Panc1 (cell line): ENCODE results near the gene ZCCHC2. TPM values are rescaled to one million over a fixed set of nuclear protein-coding genes. Genes with fewer than 3 reads are reported as not detected.

ENCODE experiments used
- ATAC-seq: fragments of 200-7000 bp; cut with Tn5 transposase; 2 replicates; pipeline ENCODE4 v1.9.1; 2020; ENCODE audit warnings: mild to moderate bottlenecking, moderate library complexity
- BruUV-seq: library from RNA; stranded (reverse); fragments of 400-500 nt; replicated peaks from 2 replicates; lab custom pipeline; 2021; lab: Mats Ljungman, UMichigan
- CTCF ChIA-PET: fragments of 300-600 bp; sonication (Branson Sonifier 250); formaldehyde crosslinking; loops from one replicate; lab custom pipeline; 2022; ENCODE audit warnings: antibody characterized with exemption; lab: Charles Lee
- POLR2A ChIA-PET: fragments of 300-600 bp; sonication (Branson Sonifier 250); formaldehyde crosslinking; loops from one replicate; lab custom pipeline; 2022; ENCODE audit warnings: antibody characterized with exemption; lab: Charles Lee
- DNase-seq: peaks from one replicate; pipeline ENCODE4 v3.0.0-alpha.2; 2010; ENCODE audit warnings: low read depth, low spot score
- H3K27ac ChIP-seq: 2 replicates; pipeline ENCODE4 v1.5.1; 2011; ENCODE audit warnings: mild to moderate bottlenecking, low read length, inconsistent platforms
- H3K27me3 ChIP-seq: fragments of 200-500 bp; sonication (Bioruptor generic); 2 replicates; pipeline ENCODE4 v1.6.0; 2014; ENCODE audit warnings: low read length, inconsistent platforms; ENCODE audit not compliant: control insufficient read depth, insufficient read depth
- H3K36me3 ChIP-seq: fragments of 200-500 bp; sonication (Bioruptor generic); 2 replicates; pipeline ENCODE4 v1.5.1; 2014; ENCODE audit warnings: inconsistent platforms, mild to moderate bottlenecking, low read length, moderate library complexity; ENCODE audit not compliant: control insufficient read depth, insufficient read depth
- H3K4me1 ChIP-seq: 2 replicates; pipeline ENCODE4 v1.5.1; 2011; ENCODE audit warnings: inconsistent platforms, mild to moderate bottlenecking, low read length, moderate library complexity; ENCODE audit not compliant: control insufficient read depth, insufficient read depth
- H3K4me3 ChIP-seq, 2 experiments: 2 replicates each; pipeline ENCODE4 v1.5.1; 2011 to 2012; ENCODE audit warnings: low read depth in 2 of 2, low read length in 2 of 2, mild to moderate bottlenecking in 2 of 2, inconsistent platforms in 1 of 2, moderate library complexity in 1 of 2
- H3K9me3 ChIP-seq: fragments of 200-500 bp; sonication (Bioruptor generic); 2 replicates; pipeline ENCODE4 v1.5.1; 2014; ENCODE audit warnings: low read depth, mild to moderate bottlenecking, inconsistent platforms, low read length, moderate library complexity; ENCODE audit not compliant: control insufficient read depth, insufficient read depth
- CTCF ChIP-seq: fragments of 450-650 bp; IDR thresholded peaks from 2 replicates; pipeline ENCODE4 v1.5.1; 2017; ENCODE audit warnings: mild to moderate bottlenecking
- POLR2AphosphoS5 ChIP-seq: IDR thresholded peaks from 2 replicates; pipeline ENCODE4 v1.6.1; 2012; ENCODE audit warnings: mild to moderate bottlenecking, low read depth, low read length, moderate library complexity
- REST ChIP-seq, 2 experiments: IDR thresholded peaks; 2 replicates each; pipeline ENCODE4 v1.6.1; 2011 to 2012; ENCODE audit warnings: low read depth in 2 of 2, control low read depth in 1 of 2, low read length in 1 of 2, mild to moderate bottlenecking in 1 of 2, moderate library complexity in 1 of 2; ENCODE audit not compliant: insufficient read depth in 1 of 2
- SIN3A ChIP-seq: IDR thresholded peaks from 2 replicates; pipeline ENCODE4 v1.6.1; 2012; ENCODE audit warnings: low read depth, mild to moderate bottlenecking, low read length, moderate library complexity, borderline replicate concordance; ENCODE audit not compliant: insufficient read depth
- TCF7L2 ChIP-seq: IDR thresholded peaks from 2 replicates; pipeline ENCODE4 v1.6.1; 2011; ENCODE audit warnings: mild to moderate bottlenecking, low read depth, low read length, inconsistent platforms
- in situ Hi-C: cut with HindIII; loops from 2 replicates; pipeline ENCODE4 v1.10.0; 2016; ENCODE audit warnings: low sequenced_read_pairs, low pct_unique_long_range_greater_than_20kb
- intact Hi-C: fragments of 100-400 bp; cut with micrococcal nuclease; formaldehyde crosslinking; loops from one replicate; pipeline ENCODE4 v1.10.0; 2022; ENCODE audit not compliant: unreplicated experiment
- total RNA-seq: library from RNA; stranded (reverse); gene quantifications from one replicate; pipeline ENCODE4 v1.2.1, GENCODE V29; 2021; ENCODE audit not compliant: unreplicated experiment

Gene ZCCHC2
- total RNA-seq, 1 experiment from 2014 or later: 18.2 TPM

- TF ChIP-seq SIN3A (no peak), TCF7L2 (no peak), REST (IDR thresholded peaks at IDR 0.05; ENCODE audit: insufficient read depth in 1 of 2, low read depth in 2 of 2, low read length in 1 of 2) (no peak), POLR2AphosphoS5 (no peak), CTCF (no peak)
- no peaks in the 10 kb centered on the region; the same call in 1 of the 2 replicates for H3K4me1 ChIP-seq
- no peak for ATAC-seq
- no peak overlapping the region for H3K27ac ChIP-seq
- POLR2A ChIA-PET: no interaction called here
- H3K4me3 ChIP-seq: no peak overlapping the region
- in situ Hi-C loops (no loop called here), intact Hi-C loops (no loop called here)
- BruUV-seq: no TSS peak
- DNase-seq: no peak
- H3K9me3 ChIP-seq: no peaks in the 10 kb centered on the region
- CTCF ChIA-PET: no interaction called here
- no peaks in the 10 kb centered on the region for H3K27me3 ChIP-seq
- H3K36me3 ChIP-seq: peaks cover 4% of the 10 kb centered on the region; the same call in 1 of the 2 replicates
These were observed 16.1 kb downstream of the ZCCHC2 start for GRCh38 chr18:62538881-62539280.

GRCh38 chr18:62539284-62540165, 16.7 kb downstream of the ZCCHC2 start:
- no TSS peak for BruUV-seq
- no peak overlapping the region for H3K4me3 ChIP-seq
- TF ChIP-seq CTCF (no peak), SIN3A (no peak), TCF7L2 (no peak), POLR2AphosphoS5 (no peak), REST (IDR thresholded peaks at IDR 0.05; ENCODE audit: insufficient read depth in 1 of 2, low read depth in 2 of 2, low read length in 1 of 2) (no peak)
- H3K9me3 ChIP-seq: no peaks in the 10 kb centered on the region
- no peak overlapping the region for H3K27ac ChIP-seq
- DNase-seq (no peak), ATAC-seq (no peak)
- intact Hi-C loops (no loop called here), in situ Hi-C loops (no loop called here)
- no peaks in the 10 kb centered on the region for H3K27me3 ChIP-seq
- CTCF ChIA-PET: no interaction called here
- peaks cover 11% of the 10 kb centered on the region for H3K36me3 ChIP-seq
- no peaks in the 10 kb centered on the region; the same call in 1 of the 2 replicates for H3K4me1 ChIP-seq
- POLR2A ChIA-PET: no interaction called here
